A549 (cell line): Measurements from ENCODE around the gene TERB2. TPM values are rescaled to one million over a fixed set of nuclear protein-coding genes. Genes with fewer than 3 reads are reported as not detected.
"Not testable (repeated sequence)": the region's sequence is repeated elsewhere in the genome, so short reads cannot be mapped to it uniquely, and the experiment has no call there.

Experiments
- ATAC-seq, 2 experiments: fragments of 200-7000 bp in 1 of 2; fragments of >200 bp in 1 of 2; cut with Nextera tagmentation in 1 of 2; cut with Tn5 transposase in 1 of 2; 3 replicates each; pipeline versions ENCODE4 v1.8.0 to v1.9.1; 2018 to 2020; ENCODE audit warnings: mild to moderate bottlenecking in 1 of 2, moderate library complexity in 1 of 2
- CTCF ChIA-PET: fragments of 300-600 bp; sonication (Branson Sonifier 250); formaldehyde crosslinking; extraction: SDS; loops from one replicate; lab custom pipeline; 2021; ENCODE audit warnings: antibody characterized with exemption, inconsistent platforms; lab: Yijun Ruan, JAX
- POLR2A ChIA-PET: fragments of 350-600 bp; formaldehyde crosslinking; extraction: SDS; loops from one replicate; lab custom pipeline; 2021; ENCODE audit warnings: antibody characterized with exemption, inconsistent platforms; lab: Yijun Ruan, JAX
- DNase-seq, 2 experiments: peaks; one replicate each; pipeline versions ENCODE4 v3.0.0 to v3.0.0-alpha.2; 2011 to 2016; ENCODE audit warnings: low read depth in 1 of 2, low spot score in 1 of 2
- FAIRE-seq: peaks from 2 replicates; lab custom pipeline; 2011; peaks lifted over from hg19 to GRCh38; lab: Jason Lieb, UNC
- H3K27ac ChIP-seq, 2 experiments: fragments of >200 bp; sonication (Bioruptor Twin); formaldehyde crosslinking; 3 replicates each; pipeline ENCODE4 v1.5.1; 2016 to 2017
- H3K4me1 ChIP-seq: fragments of >200 bp; sonication (Bioruptor Twin); formaldehyde crosslinking; 3 replicates; pipeline ENCODE4 v1.6.1; 2016
- H3K4me2 ChIP-seq: fragments of >200 bp; sonication (Bioruptor Twin); formaldehyde crosslinking; 3 replicates; pipeline ENCODE4 v1.6.1; 2016
- H3K4me3 ChIP-seq: fragments of >200 bp; sonication (Bioruptor Twin); formaldehyde crosslinking; 3 replicates; pipeline ENCODE4 v1.5.1; 2016
- H3K9me3 ChIP-seq: fragments of >200 bp; sonication (Bioruptor Twin); formaldehyde crosslinking; 3 replicates; pipeline ENCODE4 v1.6.1; 2016
- ELK1 ChIP-seq: fragments of 150-350 bp; IDR thresholded peaks from 2 replicates; pipeline ENCODE4 v1.6.1; 2014; ENCODE audit warnings: low read depth, mild to moderate bottlenecking, low read length
- ESRRA ChIP-seq: fragments of 150-350 bp; IDR thresholded peaks from 2 replicates; pipeline ENCODE4 v1.6.1; 2014; ENCODE audit warnings: mild to moderate bottlenecking, low read length, borderline replicate concordance
- FOSB ChIP-seq: fragments of 250-450 bp; sonication (Bioruptor Pico); IDR thresholded peaks from 2 replicates; pipeline ENCODE4 v1.5.0; 2020; ENCODE audit warnings: mild to moderate bottlenecking, moderate library complexity
- GATA3 ChIP-seq: IDR thresholded peaks from 2 replicates; pipeline ENCODE4 v1.6.1; 2012; ENCODE audit warnings: borderline replicate concordance
- JUNB ChIP-seq: fragments of >200 bp; sonication (Bioruptor Twin); formaldehyde crosslinking; IDR thresholded peaks from 2 replicates; pipeline ENCODE4 v1.6.1; 2016
- KDM1A ChIP-seq: fragments of 200-600 bp; sonication (generic); IDR thresholded peaks from 2 replicates; pipeline ENCODE4 v1.6.1; 2016; ENCODE audit warnings: low read depth, mild to moderate bottlenecking
- SREBF2 ChIP-seq: fragments of 450-650 bp; IDR thresholded peaks from 2 replicates; pipeline ENCODE4 v1.6.1; 2014; ENCODE audit warnings: mild to moderate bottlenecking, moderate library complexity
- WGBS: methylation state at CpG from one replicate; pipeline ENCODE4 v1.1.6; 2017; ENCODE audit errors: missing lambda C conversion rate; 5-methylcytosine and 5-hydroxymethylcytosine counted together
- polyA plus RNA-seq, 4 experiments: library from polyadenylated mRNA; depleted of rRNA in 3 of 4; stranded (reverse); fragments of >200 nt; fragmentation: RNase III in 1 of 4; extraction: RNeasy Plus Mini Kit Qiagen cat#74134 plus additional on column Dnase treatment in 1 of 4; gene quantifications; 2 replicates in 3 of 4; 3 replicates in 1 of 4; pipeline ENCODE4 v1.2.3, GENCODE V29; 2011 to 2017
- TF ChIP-seq, protein P1 (sequence below): IDR thresholded peaks from 2 replicates; pipeline ENCODE4 v1.6.1; 2012; ENCODE audit warnings: low read depth, borderline replicate concordance
- TF ChIP-seq, protein P2 (sequence below): IDR thresholded peaks from 2 replicates; pipeline ENCODE4 v1.6.1; 2012

TERB2 gene
- polyA plus RNA-seq, 2 of the 4 experiments (the other 2 are of a cell fraction), result not detected

GRCh38 chr15:44999105-44999504 is 42.6 kb downstream of the TERB2 start:
- H3K9me3 ChIP-seq, result no peaks in the 10 kb centered on the region
- FAIRE-seq, result no peak
- H3K4me2 ChIP-seq, result no peak overlapping the region
- no peak for ATAC-seq
- no peak for DNase-seq
- no peak overlapping the region for H3K27ac ChIP-seq
- WGBS, result 31% methylated on average over 2 of the region's 2 CpGs
- ChIA-PET POLR2A (interaction anchor here (0.6 kb wide), 1 partner anchor 1137 kb away, joined by 3 read pairs; no protein-coding TSS in a partner anchor), CTCF (no interaction called here)
- H3K4me3 ChIP-seq, result no peak overlapping the region
- H3K4me1 ChIP-seq, result no peaks in the 10 kb centered on the region
- no peak for TF ChIP-seq KDM1A

DNA sequence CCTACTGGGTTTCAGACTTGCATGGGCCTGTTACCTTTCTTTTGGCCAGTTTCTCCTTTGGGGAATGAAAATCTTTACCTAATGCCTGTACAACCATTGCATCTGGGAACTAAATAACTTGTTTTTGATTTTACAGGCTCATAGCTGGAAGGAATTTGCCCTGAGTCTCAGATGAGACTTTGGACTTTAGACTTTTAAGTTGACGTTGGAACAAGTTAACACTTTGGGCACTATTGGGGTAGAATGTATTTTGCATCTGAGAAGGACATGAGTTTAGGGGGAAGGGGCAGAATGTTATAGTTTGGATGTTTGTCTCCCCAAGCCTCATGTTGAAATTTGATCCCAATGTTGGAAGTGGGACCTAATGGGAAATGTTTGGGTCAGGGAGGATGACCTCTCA is 44.7 kb downstream of the TERB2 start:
- 6% methylated on average over 1 of the region's 1 CpG for WGBS
- H3K27ac ChIP-seq, H3K4me3 ChIP-seq, FAIRE-seq, H3K9me3 ChIP-seq, POLR2A ChIA-PET, H3K4me2 ChIP-seq, H3K4me1 ChIP-seq, DNase-seq, ATAC-seq: not testable (repeated sequence)
- CTCF ChIA-PET, result interaction anchor here (1.2 kb wide), 1 partner anchor 117 kb away, joined by 3 read pairs; no protein-coding TSS in a partner anchor

GRCh38 chr15:45003731-45004410 is 47.4 kb downstream of the TERB2 start:
- CTCF ChIA-PET, H3K9me3 ChIP-seq, DNase-seq, H3K27ac ChIP-seq, H3K4me2 ChIP-seq, FAIRE-seq, H3K4me1 ChIP-seq, POLR2A ChIA-PET, H3K4me3 ChIP-seq, ATAC-seq: not testable (repeated sequence)
- 11% methylated on average over 2 of the region's 2 CpGs for WGBS

DNA sequence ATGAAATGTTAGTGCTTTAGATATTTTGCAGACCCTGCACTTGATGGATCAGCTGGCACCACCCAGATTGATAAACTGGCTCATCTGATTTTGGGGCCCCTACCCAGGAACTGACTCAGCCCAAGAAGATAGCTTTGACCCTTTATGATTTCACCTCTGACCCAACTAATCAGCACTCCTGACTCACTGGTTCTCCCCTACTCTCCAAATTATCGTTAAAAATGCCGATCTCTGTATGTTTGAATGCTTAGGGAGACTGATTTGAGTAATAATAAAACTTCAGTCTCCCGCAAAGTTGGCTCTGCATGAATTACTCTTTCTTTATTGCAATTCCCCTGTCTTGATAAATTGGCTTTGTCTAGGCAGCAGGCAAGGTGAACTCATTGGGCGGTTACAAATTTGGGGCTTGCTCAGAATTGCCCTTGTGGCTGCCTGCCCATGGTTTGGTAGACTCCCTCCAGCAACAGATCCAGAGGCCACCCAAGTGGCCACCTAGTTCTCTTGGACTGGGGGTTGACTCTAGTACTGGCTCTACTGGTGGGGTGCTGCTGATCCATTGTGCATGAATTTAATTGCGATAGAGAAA is 48.2 kb downstream of the TERB2 start:
- ATAC-seq, CTCF ChIA-PET, H3K27ac ChIP-seq, H3K9me3 ChIP-seq, POLR2A ChIA-PET, FAIRE-seq, H3K4me2 ChIP-seq, DNase-seq, H3K4me3 ChIP-seq, H3K4me1 ChIP-seq: not testable (repeated sequence)
- WGBS, result 56% methylated on average over 4 of the region's 5 CpGs

DNA sequence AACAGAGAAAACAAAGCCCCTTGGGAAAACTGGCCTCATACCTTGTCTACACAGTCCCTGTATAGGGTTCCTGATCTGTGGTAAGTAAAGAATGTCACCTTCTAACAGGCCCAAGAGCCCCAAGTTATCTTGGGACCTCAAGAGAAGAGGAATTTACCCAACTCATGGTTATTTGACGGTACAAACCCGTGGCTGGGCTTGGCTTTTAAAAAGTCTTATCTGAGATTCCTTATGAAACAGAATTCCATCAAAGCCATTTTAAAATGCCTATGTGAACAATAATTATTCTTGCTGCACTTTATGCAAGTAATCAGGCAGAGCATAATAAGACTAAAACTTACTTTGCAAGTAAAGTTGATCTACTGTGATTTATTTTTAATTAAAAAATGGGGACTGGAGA is 52.6 kb downstream of the TERB2 start:
- Histone ChIP-seq H3K27ac (no peak overlapping the region), H3K4me3 (no peak overlapping the region), H3K4me2 (no peak overlapping the region), H3K9me3 (no peaks in the 10 kb centered on the region), H3K4me1 (no peaks in the 10 kb centered on the region)
- CTCF ChIA-PET, result no interaction called here
- ATAC-seq, result no peak
- no peak for FAIRE-seq
- no peak for DNase-seq
- POLR2A ChIA-PET, result no interaction called here
- TF ChIP-seq GATA3 (no peak), FOSB (CRISPR knock-in tag) (no peak), KDM1A (no peak), ELK1 (no peak), SREBF2 (no peak), ESRRA (no peak), JUNB (no peak)
- TF ChIP-seq, protein P1, sequence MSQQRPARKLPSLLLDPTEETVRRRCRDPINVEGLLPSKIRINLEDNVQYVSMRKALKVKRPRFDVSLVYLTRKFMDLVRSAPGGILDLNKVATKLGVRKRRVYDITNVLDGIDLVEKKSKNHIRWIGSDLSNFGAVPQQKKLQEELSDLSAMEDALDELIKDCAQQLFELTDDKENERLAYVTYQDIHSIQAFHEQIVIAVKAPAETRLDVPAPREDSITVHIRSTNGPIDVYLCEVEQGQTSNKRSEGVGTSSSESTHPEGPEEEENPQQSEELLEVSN, result no peak
- TF ChIP-seq, protein P2, sequence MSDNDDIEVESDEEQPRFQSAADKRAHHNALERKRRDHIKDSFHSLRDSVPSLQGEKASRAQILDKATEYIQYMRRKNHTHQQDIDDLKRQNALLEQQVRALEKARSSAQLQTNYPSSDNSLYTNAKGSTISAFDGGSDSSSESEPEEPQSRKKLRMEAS, result no peak
- 15% methylated on average over 2 of the region's 2 CpGs for WGBS

DNA sequence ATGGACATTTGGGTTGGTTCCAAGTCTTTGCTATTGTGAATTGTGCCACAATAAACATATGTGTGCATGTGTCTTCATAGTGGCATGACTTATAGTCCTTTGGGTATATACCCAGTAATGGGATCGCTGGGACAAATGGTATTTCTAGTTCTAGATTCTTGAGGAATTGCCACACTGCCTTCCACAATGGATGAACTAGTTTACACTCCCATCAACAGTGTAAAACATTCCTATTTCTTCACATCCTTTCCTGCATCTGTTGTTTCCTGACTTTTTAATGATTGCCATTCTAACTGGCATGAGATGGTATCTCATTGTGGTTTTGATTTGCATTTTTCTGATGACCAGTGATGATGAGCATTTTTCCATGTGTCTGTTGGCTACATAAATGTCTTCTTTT is 58.6 kb downstream of the TERB2 start:
- H3K27ac ChIP-seq, POLR2A ChIA-PET, H3K4me2 ChIP-seq, CTCF ChIA-PET, H3K4me1 ChIP-seq, H3K9me3 ChIP-seq, DNase-seq, ATAC-seq, FAIRE-seq, H3K4me3 ChIP-seq: not testable (repeated sequence)
- 47% methylated on average over 1 of the region's 1 CpG for WGBS

DNA sequence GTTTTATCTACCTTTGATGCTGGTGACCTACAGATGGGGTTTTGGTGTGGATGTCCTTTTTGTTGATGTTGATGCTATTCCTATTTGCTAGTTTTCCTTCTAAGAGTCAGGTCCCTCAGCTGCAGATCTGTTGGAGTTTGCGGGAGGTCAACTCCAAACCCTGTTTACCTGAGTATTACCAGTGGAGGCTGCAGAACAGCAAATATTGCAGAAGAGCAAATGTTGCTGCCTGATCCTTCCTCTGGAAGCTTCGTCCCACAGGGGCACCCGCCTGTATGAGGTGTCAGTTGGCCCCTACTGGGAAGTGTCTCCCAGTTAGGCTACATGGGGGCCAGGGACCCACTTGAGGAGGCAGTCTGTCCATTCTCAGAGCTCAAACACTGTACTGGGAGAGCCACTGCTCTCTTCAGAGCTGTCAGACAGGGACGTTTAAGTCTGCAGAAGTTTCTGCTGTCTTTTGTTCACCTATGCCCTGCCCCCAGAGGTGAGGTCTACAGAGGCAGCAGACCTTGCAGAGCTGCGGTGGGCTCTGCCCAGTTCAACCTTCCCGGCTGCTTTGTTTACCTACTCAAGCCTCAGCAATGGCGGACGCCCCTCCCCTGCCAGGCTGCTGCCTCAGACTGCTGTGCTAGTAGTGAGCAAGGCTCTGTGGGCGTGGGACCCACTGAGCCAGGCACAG is 63.9 kb downstream of the TERB2 start:
- H3K4me1 ChIP-seq, H3K27ac ChIP-seq, H3K4me3 ChIP-seq, ATAC-seq, CTCF ChIA-PET, H3K9me3 ChIP-seq, FAIRE-seq, POLR2A ChIA-PET, H3K4me2 ChIP-seq, DNase-seq: not testable (repeated sequence)
- 49% methylated on average over 2 of the region's 9 CpGs for WGBS

DNA sequence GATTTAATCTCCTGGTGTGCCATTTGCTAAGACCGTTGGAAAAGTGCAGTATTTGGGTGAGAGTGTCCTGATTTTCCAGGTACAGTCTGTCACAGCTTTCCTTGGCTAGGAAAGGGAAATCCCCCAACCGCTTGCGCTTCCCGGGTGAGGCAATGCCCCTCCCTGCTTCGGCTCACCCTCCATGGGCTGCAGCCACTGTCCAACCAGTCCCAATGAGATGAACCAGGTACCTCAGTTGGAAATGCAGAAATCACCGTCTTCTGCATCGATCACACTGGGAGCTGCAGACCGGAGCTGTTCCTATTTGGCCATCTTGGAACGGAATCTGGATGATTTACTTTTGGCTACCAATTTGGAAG is 64.4 kb downstream of the TERB2 start:
- FAIRE-seq, H3K4me2 ChIP-seq, H3K9me3 ChIP-seq, ATAC-seq, H3K4me1 ChIP-seq, H3K4me3 ChIP-seq, CTCF ChIA-PET, POLR2A ChIA-PET, H3K27ac ChIP-seq, DNase-seq: not testable (repeated sequence)
- WGBS, result 69% methylated on average over 5 of the region's 9 CpGs
